Keratinocyte (primary cell): Measurements from ENCODE around the gene ZNF462. TPM values are rescaled to one million over a fixed set of nuclear protein-coding genes. Genes with fewer than 3 reads are reported as not detected.

Experiments used
- DNase-seq: peaks from one replicate; pipeline ENCODE4 v3.0.0-alpha.2; 2011; ENCODE audit warnings: low read depth, missing footprints, low spot score
- FAIRE-seq: peaks from 2 replicates; lab custom pipeline; 2011; peaks lifted over from hg19 to GRCh38; lab: Jason Lieb, UNC
- H2AFZ ChIP-seq: 2 replicates; pipeline ENCODE4 v1.6.0; 2012; ENCODE audit warnings: low read length, control low read depth, inconsistent platforms; ENCODE audit not compliant: control insufficient read depth
- H3K27ac ChIP-seq: 2 replicates; pipeline ENCODE4 v1.5.1; 2011; ENCODE audit warnings: low read length; ENCODE audit not compliant: control insufficient read depth, insufficient read depth
- H3K27me3 ChIP-seq: 3 replicates; pipeline ENCODE4 v1.6.0; 2011; ENCODE audit warnings: low read length; ENCODE audit not compliant: control insufficient read depth, insufficient read depth; ENCODE audit errors: extremely low read depth
- H3K36me3 ChIP-seq, 2 experiments: 2 replicates in 1 of 2; 3 replicates in 1 of 2; pipeline ENCODE4 v1.5.1; 2011; ENCODE audit warnings: low read length in 2 of 2, mild to moderate bottlenecking in 1 of 2; ENCODE audit not compliant: control insufficient read depth in 2 of 2, insufficient read depth in 2 of 2; ENCODE audit errors: extremely low read depth in 1 of 2
- H3K4me1 ChIP-seq: 3 replicates; pipeline ENCODE4 v1.5.1; 2011; ENCODE audit warnings: low read length; ENCODE audit not compliant: control insufficient read depth, insufficient read depth; ENCODE audit errors: extremely low read depth
- H3K4me2 ChIP-seq: 3 replicates; pipeline ENCODE4 v1.6.0; 2011; ENCODE audit warnings: low read depth, low read length; ENCODE audit not compliant: control insufficient read depth, insufficient read depth; ENCODE audit errors: extremely low read depth
- H3K4me3 ChIP-seq, 3 experiments: fragments of 200-600 bp in 1 of 3; sonication (generic) in 1 of 3; 2 replicates in 2 of 3; 3 replicates in 1 of 3; pipeline ENCODE4 v1.5.1; 2011 to 2016; ENCODE audit warnings: low read length in 3 of 3, mild to moderate bottlenecking in 3 of 3, control low read depth in 2 of 3, inconsistent platforms in 1 of 3, low read depth in 1 of 3, mixed read lengths in 1 of 3, mixed run types in 1 of 3, moderate library complexity in 1 of 3; ENCODE audit not compliant: control insufficient read depth in 2 of 3, insufficient read depth in 2 of 3; ENCODE audit errors: extremely low read depth in 1 of 3
- H3K79me2 ChIP-seq: 2 replicates; pipeline ENCODE4 v1.6.0; 2012; ENCODE audit warnings: low read length; ENCODE audit not compliant: control insufficient read depth, insufficient read depth
- H3K9ac ChIP-seq: 3 replicates; pipeline ENCODE4 v1.6.0; 2011; ENCODE audit warnings: low read length; ENCODE audit not compliant: control insufficient read depth, insufficient read depth; ENCODE audit errors: extremely low read depth
- H3K9me1 ChIP-seq: 3 replicates; pipeline ENCODE4 v1.6.0; 2011; ENCODE audit warnings: low read length; ENCODE audit not compliant: control insufficient read depth, insufficient read depth; ENCODE audit errors: extremely low read depth
- H3K9me3 ChIP-seq: 2 replicates; pipeline ENCODE4 v1.5.1; 2012; ENCODE audit warnings: low read depth, low read length; ENCODE audit not compliant: control insufficient read depth
- H4K20me1 ChIP-seq: 3 replicates; pipeline ENCODE4 v1.6.0; 2011; ENCODE audit warnings: low read length; ENCODE audit not compliant: control insufficient read depth, insufficient read depth; ENCODE audit errors: extremely low read depth
- EZH2 ChIP-seq: IDR thresholded peaks from one replicate; pipeline ENCODE4 v1.6.1; 2012; ENCODE audit warnings: inconsistent platforms, mild to moderate bottlenecking, low read length, moderate library complexity
- dilution Hi-C: fragments of 300-500 bp; cut with MboI; formaldehyde crosslinking; loops from one replicate; pipeline ENCODE4 v1.7.0; 2020; ENCODE audit warnings: low sequenced_read_pairs; ENCODE audit not compliant: extremely low pct_ligation_motif_present
- polyA plus RNA-seq, 5 experiments: library from polyadenylated mRNA; depleted of rRNA in 3 of 5; stranded (reverse) in 3 of 5; stranded (forward) in 1 of 5; unstranded in 1 of 5; fragments of >200 nt; gene quantifications; 1 replicate in 1 of 5; 2 replicates in 3 of 5; 3 replicates in 1 of 5; pipeline versions ENCODE4 v1.2.1 to v1.2.3, GENCODE V29; 2011 to 2012; ENCODE audit warnings: missing spikeins in 2 of 5, low read depth in 1 of 5, low replicate concordance in 1 of 5
- TF ChIP-seq, protein P1 (sequence below), 3 experiments: IDR thresholded peaks in 1 of 3; conservative IDR thresholded peaks in 1 of 3; optimal IDR thresholded peaks in 1 of 3; 2 replicates in 2 of 3; 3 replicates in 1 of 3; pipeline versions ENCODE3 to v1.5.1; 2011; ENCODE audit warnings: low read length in 3 of 3, mild to moderate bottlenecking in 3 of 3, moderate library complexity in 2 of 3, control low read depth in 1 of 3, inconsistent platforms in 1 of 3; ENCODE audit not compliant: insufficient read depth in 2 of 3; ENCODE audit errors: extremely low read depth in 1 of 3

Gene ZNF462
- polyA plus RNA-seq, 1 donor (not counting 4 experiments of a cell fraction or from before 2014, with no cell fraction given): 7.8 TPM

DNA sequence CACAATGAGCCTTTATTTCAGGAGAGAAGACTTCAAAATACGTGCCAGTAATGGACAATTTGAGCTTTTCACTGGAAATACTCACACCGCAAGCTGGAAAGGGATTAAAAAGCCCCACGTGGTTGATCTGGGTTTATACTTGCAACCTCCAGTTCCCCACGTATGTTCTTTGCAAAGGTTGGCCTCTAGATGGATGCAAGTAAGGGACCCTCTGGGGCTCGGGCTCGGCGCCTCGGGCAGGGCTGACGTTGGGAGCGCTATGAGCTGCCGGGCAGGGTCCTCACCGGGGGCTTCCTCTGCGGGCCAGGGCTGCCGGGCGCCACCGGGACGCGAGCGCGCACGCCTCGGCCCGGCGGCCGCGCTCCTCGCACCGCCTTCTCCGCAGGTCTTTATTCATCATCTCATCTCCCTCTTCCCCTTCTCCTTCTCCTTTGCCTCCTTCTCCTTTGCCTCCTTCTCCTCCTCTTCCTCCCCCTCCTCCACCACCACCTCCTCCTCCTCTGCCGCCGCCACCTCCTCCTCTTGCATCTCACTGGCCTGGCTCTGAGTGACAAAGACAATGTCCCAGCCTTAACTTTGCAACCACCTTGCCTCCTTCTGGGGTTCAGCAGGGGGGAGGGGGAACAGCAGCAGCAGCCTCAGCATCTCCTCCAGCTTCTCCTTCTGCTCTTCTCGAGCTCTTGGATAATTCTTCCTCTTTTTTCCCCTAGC lies 701 bp upstream of the ZNF462 start:
- dilution Hi-C loops: loop anchor here (25.0 kb wide), 1 partner anchor 275 kb away; no protein-coding TSS in a partner anchor
- Histone ChIP-seq H3K9me1 (no peaks in the 10 kb centered on the region), H3K27me3 (no peaks in the 10 kb centered on the region), H2AFZ (peak overlapping the region; percentile 68), H4K20me1 (no peaks in the 10 kb centered on the region), H3K36me3 (no peaks in the 10 kb centered on the region), H3K4me1 (peaks cover 23% of the 10 kb centered on the region), H3K27ac (peak overlapping the region; percentile 89), H3K4me3 (peak overlapping the region; percentile 86 to 92 (median 88)), H3K9ac (peak overlapping the region; percentile 91), H3K4me2 (peak overlapping the region; percentile 91), H3K79me2 (peaks cover 51% of the 10 kb centered on the region), H3K9me3 (no peaks in the 10 kb centered on the region)
- FAIRE-seq (peak; percentile 29), DNase-seq (no peak)
- TF ChIP-seq EZH2: no peak
- TF ChIP-seq, protein P1, sequence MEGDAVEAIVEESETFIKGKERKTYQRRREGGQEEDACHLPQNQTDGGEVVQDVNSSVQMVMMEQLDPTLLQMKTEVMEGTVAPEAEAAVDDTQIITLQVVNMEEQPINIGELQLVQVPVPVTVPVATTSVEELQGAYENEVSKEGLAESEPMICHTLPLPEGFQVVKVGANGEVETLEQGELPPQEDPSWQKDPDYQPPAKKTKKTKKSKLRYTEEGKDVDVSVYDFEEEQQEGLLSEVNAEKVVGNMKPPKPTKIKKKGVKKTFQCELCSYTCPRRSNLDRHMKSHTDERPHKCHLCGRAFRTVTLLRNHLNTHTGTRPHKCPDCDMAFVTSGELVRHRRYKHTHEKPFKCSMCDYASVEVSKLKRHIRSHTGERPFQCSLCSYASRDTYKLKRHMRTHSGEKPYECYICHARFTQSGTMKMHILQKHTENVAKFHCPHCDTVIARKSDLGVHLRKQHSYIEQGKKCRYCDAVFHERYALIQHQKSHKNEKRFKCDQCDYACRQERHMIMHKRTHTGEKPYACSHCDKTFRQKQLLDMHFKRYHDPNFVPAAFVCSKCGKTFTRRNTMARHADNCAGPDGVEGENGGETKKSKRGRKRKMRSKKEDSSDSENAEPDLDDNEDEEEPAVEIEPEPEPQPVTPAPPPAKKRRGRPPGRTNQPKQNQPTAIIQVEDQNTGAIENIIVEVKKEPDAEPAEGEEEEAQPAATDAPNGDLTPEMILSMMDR (optimal IDR thresholded peaks at IDR 0.05 in 1 of 3, IDR thresholded peaks at IDR 0.05 in 1 of 3, conservative IDR thresholded peaks at IDR 0.05 in 1 of 3; ENCODE audit: extremely low read depth in 1 of 3, insufficient read depth in 2 of 3, low read length in 3 of 3): no peak

GRCh38 chr9:106864373-106865143 lies 1.6 kb downstream of the ZNF462 start:
- peak overlapping the region; percentile 57 for H2AFZ ChIP-seq
- H3K79me2 ChIP-seq: peaks cover 71% of the 10 kb centered on the region
- dilution Hi-C loops: loop anchor here (25.0 kb wide), 1 partner anchor 277 kb away; no protein-coding TSS in a partner anchor
- DNase-seq (no peak), FAIRE-seq (peak; percentile 52)
- H3K4me1 ChIP-seq: peaks cover 39% of the 10 kb centered on the region
- peak overlapping the region; percentile 89 for H3K27ac ChIP-seq
- peak overlapping the region; percentile 91 for H3K4me2 ChIP-seq
- peak overlapping the region; percentile 91 for H3K9ac ChIP-seq
- H3K9me3 ChIP-seq: no peaks in the 10 kb centered on the region
- TF ChIP-seq, protein P1 (optimal IDR thresholded peaks at IDR 0.05 in 1 of 3, IDR thresholded peaks at IDR 0.05 in 1 of 3, conservative IDR thresholded peaks at IDR 0.05 in 1 of 3; ENCODE audit: extremely low read depth in 1 of 3, insufficient read depth in 2 of 3, low read length in 3 of 3): no peak
- H4K20me1 ChIP-seq: no peaks in the 10 kb centered on the region
- no peaks in the 10 kb centered on the region for H3K27me3 ChIP-seq
- H3K9me1 ChIP-seq: no peaks in the 10 kb centered on the region
- no peaks in the 10 kb centered on the region for H3K36me3 ChIP-seq
- peak overlapping the region; percentile 86 to 92 (median 88) for H3K4me3 ChIP-seq
